Ishikawa (cell line): Measurements from ENCODE around the gene ATP8A2.

Experiments used
- CEBPB ChIP-seq: IDR thresholded peaks from 2 replicates; pipeline ENCODE4 v1.6.1; 2012
- EGR1 ChIP-seq: IDR thresholded peaks from 2 replicates; pipeline ENCODE4 v1.6.1; 2012
- EP300 ChIP-seq: IDR thresholded peaks from 2 replicates; pipeline ENCODE4 v1.6.1; 2012; ENCODE audit warnings: borderline replicate concordance
- TCF12 ChIP-seq: IDR thresholded peaks from 2 replicates; pipeline ENCODE4 v1.6.1; 2012; ENCODE audit warnings: low read depth
- TEAD4 ChIP-seq: IDR thresholded peaks from 2 replicates; pipeline ENCODE4 v1.6.1; 2012
- TF ChIP-seq, protein P1 (sequence below): IDR thresholded peaks from 2 replicates; pipeline ENCODE4 v1.6.1; 2012; ENCODE audit warnings: low read depth, mild to moderate bottlenecking

DNA sequence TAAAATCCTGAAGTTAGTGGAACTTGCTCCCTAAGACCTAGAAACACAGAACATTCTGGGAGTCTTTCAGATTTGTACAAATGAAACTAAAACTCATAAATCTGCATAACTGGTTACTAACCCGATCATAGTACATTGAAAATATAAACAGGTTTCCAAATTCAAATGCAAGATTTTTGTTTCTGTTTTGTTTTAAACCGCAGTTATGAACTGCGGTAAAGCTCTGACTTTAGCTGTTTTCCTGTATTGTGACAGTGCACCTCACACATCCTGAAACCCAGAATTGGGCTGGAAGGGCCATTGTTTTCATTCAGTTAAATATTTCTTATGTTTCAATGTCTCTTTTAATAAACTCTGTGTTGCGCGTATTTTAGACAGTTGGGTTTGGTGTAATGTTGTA, 475.4 kb downstream of the ATP8A2 start:
- no peak for TF ChIP-seq EP300
- TF ChIP-seq TCF12 = no peak
- no peak for TF ChIP-seq CEBPB
- TF ChIP-seq, protein P1, sequence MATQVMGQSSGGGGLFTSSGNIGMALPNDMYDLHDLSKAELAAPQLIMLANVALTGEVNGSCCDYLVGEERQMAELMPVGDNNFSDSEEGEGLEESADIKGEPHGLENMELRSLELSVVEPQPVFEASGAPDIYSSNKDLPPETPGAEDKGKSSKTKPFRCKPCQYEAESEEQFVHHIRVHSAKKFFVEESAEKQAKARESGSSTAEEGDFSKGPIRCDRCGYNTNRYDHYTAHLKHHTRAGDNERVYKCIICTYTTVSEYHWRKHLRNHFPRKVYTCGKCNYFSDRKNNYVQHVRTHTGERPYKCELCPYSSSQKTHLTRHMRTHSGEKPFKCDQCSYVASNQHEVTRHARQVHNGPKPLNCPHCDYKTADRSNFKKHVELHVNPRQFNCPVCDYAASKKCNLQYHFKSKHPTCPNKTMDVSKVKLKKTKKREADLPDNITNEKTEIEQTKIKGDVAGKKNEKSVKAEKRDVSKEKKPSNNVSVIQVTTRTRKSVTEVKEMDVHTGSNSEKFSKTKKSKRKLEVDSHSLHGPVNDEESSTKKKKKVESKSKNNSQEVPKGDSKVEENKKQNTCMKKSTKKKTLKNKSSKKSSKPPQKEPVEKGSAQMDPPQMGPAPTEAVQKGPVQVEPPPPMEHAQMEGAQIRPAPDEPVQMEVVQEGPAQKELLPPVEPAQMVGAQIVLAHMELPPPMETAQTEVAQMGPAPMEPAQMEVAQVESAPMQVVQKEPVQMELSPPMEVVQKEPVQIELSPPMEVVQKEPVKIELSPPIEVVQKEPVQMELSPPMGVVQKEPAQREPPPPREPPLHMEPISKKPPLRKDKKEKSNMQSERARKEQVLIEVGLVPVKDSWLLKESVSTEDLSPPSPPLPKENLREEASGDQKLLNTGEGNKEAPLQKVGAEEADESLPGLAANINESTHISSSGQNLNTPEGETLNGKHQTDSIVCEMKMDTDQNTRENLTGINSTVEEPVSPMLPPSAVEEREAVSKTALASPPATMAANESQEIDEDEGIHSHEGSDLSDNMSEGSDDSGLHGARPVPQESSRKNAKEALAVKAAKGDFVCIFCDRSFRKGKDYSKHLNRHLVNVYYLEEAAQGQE = no peak
- no peak for TF ChIP-seq TEAD4
- TF ChIP-seq EGR1 = no peak
